GM18502 (cell line): ENCODE data around the gene RPS27A.
"Not testable (repeated sequence)": the region's sequence is repeated elsewhere in the genome, so short reads cannot be mapped to it uniquely, and the experiment has no call there.

Experiments used
- ATAC-seq: cut with Tn5 transposase; IDR thresholded peaks from one replicate; pipeline ENCODE4 v1.9.1; 2021; ENCODE audit warnings: mild to moderate bottlenecking; ENCODE audit not compliant: unreplicated experiment, poor library complexity

The RPS27A gene

GRCh38 chr2:55232084-55232862 is at the start of gene RPS27A, which contains the start of gene CLHC1:
Gene RPS27A (plus strand): TSS chr2:55232688. CDS start chr2:55232825, 137 bp downstream.
Gene CLHC1 (minus strand): TSS chr2:55232293. CDS start chr2:55222411, 9,882 bp downstream.
- peak; percentile 89 for ATAC-seq

GRCh38 chr2:55186837-55187236 is 45.7 kb upstream of the RPS27A start:
- not testable (repeated sequence) for ATAC-seq

- not testable (repeated sequence) for ATAC-seq
Measured at GRCh38 chr2:55191888-55192287, 40.6 kb upstream of the RPS27A start.

GRCh38 chr2:55196526-55196925 is 36.0 kb upstream of the RPS27A start:
- ATAC-seq, result no peak

- no peak for ATAC-seq
Measured at GRCh38 chr2:55200416-55200815, 32.1 kb upstream of the RPS27A start.

- no peak for ATAC-seq
Measured at GRCh38 chr2:55204536-55204935, 28.0 kb upstream of the RPS27A start.

GRCh38 chr2:55204950-55205349 is 27.5 kb upstream of the RPS27A start:
- no peak for ATAC-seq

GRCh38 chr2:55213822-55214221 is 18.7 kb upstream of the RPS27A start:
- no peak for ATAC-seq

GRCh38 chr2:55223958-55224760 is 8.3 kb upstream of the RPS27A start:
- no peak for ATAC-seq

GRCh38 chr2:55224761-55225261 is 7.7 kb upstream of the RPS27A start:
- no peak for ATAC-seq

GRCh38 chr2:55225481-55226020 is 6.9 kb upstream of the RPS27A start:
- ATAC-seq, result no peak

GRCh38 chr2:55227437-55228225 is 4.9 kb upstream of the RPS27A start:
- not testable (repeated sequence) for ATAC-seq

GRCh38 chr2:55228226-55228563 is 4.3 kb upstream of the RPS27A start:
- ATAC-seq, result no peak

GRCh38 chr2:55229221-55229620 is 3.3 kb upstream of the RPS27A start:
- ATAC-seq, result no peak

GRCh38 chr2:55230551-55230950 is 1.9 kb upstream of the RPS27A start:
- no peak for ATAC-seq

- no peak for ATAC-seq
Measured at GRCh38 chr2:55231546-55232083, 873 bp upstream of the RPS27A start.

- peak; percentile 27 for ATAC-seq
Measured at GRCh38 chr2:55232863-55233657, 572 bp downstream of the RPS27A start.

- no peak for ATAC-seq
Measured at GRCh38 chr2:55233658-55233940, 1.1 kb downstream of the RPS27A start.
